LHCN-M2 (cell line): ENCODE results near the gene EIF4G3. TPM values are rescaled to one million over a fixed set of nuclear protein-coding genes. Genes with fewer than 3 reads are reported as not detected.
"Not testable (repeated sequence)": the region's sequence is repeated elsewhere in the genome, so short reads cannot be mapped to it uniquely, and the experiment has no call there.

Experiments
- DNase-seq: peaks from one replicate; pipeline ENCODE4 v3.0.0-alpha.2; 2012; ENCODE audit warnings: low read depth
- total RNA-seq: library from RNA; depleted of rRNA; stranded (reverse); fragments of >200 nt; gene quantifications from 2 replicates; pipeline ENCODE4 v1.2.3, GENCODE V29; 2014

The EIF4G3 gene
- total RNA-seq, 1 experiment from 2014 or later = 45.8 TPM

DNA sequence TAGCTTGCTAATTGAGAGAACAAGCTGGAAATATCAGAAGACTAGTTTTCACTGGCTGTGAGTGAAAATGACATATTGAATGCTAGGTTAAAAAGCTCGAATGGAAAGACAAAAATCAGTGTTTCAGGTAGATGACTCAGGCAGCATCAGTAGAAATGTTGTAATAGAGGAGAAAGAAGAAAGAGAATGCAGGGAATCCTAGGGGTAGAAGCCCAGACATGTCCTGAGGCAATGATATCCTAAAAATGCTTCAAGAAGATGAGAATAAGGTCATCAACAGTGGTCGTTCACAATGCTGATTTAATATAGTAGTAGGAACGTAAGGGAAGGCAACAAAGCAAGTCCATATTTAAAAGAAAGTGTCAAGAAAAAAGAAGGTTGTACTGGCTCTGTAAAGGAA lies 292.9 kb downstream of the EIF4G3 start:
- DNase-seq = no peak

GRCh38 chr1:20882837-20883236 lies 293.9 kb downstream of the EIF4G3 start:
- DNase-seq = no peak

- no peak for DNase-seq
These were observed 297.9 kb downstream of the EIF4G3 start for GRCh38 chr1:20878799-20879198.

- DNase-seq = no peak
These were observed 301.3 kb downstream of the EIF4G3 start for GRCh38 chr1:20875198-20875973.

DNA sequence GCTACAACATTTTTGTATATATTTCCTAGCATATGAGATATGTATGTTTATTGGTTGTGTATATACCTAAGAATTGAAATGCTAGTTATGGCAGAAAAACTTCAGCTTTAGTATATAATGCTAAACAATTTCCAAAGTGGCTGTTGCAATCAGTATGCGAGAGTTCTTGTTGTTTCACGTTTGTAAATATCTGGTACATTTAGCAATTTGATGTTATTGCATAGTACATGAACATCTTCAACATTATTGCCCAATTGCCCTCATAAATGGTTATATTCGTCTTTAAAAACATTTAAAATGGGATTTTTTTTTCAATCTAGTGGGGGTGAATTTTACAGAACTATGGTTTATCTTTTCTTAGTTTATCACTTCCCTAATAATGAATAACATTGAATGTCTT lies 303.4 kb downstream of the EIF4G3 start:
- no peak for DNase-seq

- no peak for DNase-seq
These were observed 305.3 kb downstream of the EIF4G3 start for GRCh38 chr1:20871419-20871818.

GRCh38 chr1:20870718-20871117 lies 306.0 kb downstream of the EIF4G3 start:
- no peak for DNase-seq

DNA sequence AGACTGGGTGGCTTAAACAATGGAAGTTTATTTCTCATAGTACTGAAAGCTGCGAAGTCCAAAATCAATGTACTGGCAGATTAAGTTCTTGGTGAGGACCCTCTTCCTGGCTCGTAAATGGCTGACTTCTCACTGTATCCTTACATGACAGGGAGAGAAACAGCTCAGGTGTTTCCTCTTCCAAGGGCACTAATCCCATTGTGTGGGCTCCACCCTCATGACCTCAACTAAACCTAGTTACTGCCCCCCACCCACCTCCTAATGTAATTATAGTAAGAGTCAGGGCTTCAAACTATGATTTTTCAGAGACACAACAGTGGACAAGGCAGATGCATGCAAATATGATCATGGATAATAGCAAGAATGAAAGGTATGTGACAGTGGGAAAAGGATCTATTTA lies 308.4 kb downstream of the EIF4G3 start:
- no peak for DNase-seq

GRCh38 chr1:20867847-20868246 lies 308.9 kb downstream of the EIF4G3 start:
- DNase-seq = peak; percentile 57

DNA sequence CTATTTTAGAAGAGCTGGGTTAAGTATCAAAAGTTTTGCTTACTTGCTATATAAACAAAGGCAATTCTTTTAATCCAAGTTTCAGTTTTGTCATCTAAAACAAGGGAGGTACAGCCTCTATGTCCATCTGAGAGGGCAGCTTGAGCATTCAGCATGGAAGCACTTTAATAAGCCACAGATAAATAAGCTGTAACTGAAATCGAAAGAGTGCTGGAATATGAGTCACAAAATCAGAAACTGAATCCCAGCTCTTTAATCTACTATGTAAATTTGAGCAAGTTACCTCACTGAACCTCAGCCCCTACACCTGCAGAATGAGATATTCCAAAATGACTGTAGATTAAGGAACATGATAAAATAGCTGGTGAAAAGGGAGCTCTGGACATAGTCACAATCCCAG lies 309.6 kb downstream of the EIF4G3 start:
- no peak for DNase-seq

DNA sequence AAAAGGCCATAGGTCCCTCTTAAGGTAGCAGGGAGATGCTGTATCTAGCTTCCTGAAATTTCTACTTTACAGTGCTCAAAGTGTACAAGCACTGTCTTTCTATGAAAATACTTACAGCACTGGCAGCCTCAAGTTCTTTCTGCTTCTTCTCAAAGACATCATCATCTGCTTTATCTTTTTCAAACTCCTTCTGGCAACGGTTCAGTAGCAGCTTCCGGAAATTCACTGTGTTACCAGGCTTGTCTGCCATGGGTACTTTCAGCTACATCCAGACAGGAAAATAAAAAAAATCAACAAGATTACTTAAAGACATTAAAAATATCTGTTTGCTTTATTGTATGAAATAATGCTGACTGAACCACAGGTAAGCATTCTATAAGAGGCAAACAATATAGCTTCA lies 311.7 kb downstream of the EIF4G3 start:
- no peak for DNase-seq

DNA sequence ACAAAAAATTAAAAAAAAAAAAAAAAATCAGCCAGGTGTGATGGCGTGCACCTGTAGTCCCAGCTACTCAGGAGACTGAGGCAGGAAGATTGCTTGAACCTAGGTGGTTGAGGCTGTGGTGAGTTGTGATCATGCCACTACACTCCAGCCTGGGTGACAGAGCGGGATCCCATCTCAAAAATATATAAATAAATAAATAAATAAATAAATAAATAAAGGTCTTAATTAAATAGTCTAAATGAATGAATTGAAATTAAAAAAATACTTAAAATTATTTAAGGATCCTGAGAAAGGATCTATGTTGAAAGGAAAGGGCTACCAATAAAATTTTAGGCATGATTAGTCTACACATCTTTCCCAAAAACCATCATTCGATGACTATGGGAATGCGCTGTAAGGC lies 322.2 kb downstream of the EIF4G3 start:
- DNase-seq = no peak

DNA sequence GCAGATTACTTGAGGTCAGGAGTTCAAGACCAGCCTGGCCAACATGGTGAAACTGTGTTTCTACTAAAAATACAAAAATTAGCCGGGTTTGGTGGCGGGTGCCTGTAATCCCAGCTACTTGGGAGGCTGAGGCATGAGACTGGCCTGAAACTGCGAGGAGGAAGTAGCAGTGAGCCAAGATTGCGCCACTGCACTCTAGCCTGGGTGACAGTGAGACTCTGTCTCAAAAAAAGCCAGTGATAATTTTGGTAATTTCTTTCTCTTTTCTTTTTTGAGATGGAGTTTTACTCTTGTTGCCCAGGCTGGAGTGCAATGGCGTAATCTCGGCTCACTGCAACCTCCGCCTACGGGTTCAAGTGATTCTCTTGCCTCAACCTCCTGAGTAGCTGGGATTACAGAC lies 324.9 kb downstream of the EIF4G3 start:
- not testable (repeated sequence) for DNase-seq

- no peak for DNase-seq
These were observed 326.7 kb downstream of the EIF4G3 start for GRCh38 chr1:20850021-20850420.

- DNase-seq = no peak
These were observed 327.6 kb downstream of the EIF4G3 start for GRCh38 chr1:20849100-20849499.

DNA sequence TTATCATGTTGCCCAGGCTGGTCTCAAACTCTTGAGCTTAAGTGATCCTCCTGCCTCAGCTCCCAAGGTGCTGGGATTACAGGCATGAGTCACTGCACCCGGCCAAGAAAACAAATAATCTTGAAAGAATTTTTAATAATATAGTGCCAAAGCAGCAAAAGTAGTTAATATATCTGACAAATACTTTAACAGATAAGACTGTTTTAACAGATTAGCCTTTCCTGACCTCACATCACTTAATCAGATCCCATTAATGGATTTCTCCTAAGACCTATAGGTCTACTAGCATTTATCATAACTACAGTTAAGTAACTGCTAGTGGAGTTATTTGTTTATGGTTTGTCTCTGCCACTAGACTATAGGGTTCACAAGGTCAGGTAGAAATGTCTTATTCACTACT lies 328.5 kb downstream of the EIF4G3 start:
- peak; percentile 15 for DNase-seq

- no peak for DNase-seq
These were observed 329.1 kb downstream of the EIF4G3 start for GRCh38 chr1:20847611-20848080.

GRCh38 chr1:20846461-20847374 lies 330.0 kb downstream of the EIF4G3 start:
- DNase-seq = no peak

- no peak for DNase-seq
These were observed 336.0 kb downstream of the EIF4G3 start for GRCh38 chr1:20840731-20841130.

DNA sequence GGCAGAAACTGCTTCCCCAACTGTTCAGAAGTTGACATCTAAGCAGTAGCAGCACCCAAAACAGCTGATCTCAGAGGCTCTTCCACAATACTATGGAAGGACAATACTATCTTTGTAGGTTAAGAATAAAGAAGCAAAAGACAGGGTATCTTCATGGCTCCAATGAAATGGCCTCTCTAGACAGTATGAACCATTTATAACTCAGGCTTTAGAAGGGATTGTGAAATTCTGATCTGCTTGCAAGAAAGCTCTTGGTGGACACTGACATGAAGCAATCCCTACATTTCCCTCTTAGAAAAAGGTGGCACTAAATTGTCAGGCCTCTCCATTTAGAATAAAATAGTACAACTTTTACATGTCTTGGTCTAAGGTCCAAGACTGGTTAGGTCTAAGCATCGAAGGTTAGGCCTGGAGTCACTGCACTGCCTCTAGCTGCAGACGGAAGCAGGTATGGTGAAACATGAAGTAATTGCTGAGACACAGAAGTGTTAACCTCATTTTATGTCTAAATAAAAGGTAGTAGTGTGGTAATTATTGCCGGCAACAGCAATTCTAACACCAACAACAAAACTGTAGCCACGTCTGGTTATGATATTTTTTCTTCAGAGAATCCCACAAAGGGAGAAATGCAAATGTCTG lies 339.0 kb downstream of the EIF4G3 start:
- DNase-seq = no peak

DNA sequence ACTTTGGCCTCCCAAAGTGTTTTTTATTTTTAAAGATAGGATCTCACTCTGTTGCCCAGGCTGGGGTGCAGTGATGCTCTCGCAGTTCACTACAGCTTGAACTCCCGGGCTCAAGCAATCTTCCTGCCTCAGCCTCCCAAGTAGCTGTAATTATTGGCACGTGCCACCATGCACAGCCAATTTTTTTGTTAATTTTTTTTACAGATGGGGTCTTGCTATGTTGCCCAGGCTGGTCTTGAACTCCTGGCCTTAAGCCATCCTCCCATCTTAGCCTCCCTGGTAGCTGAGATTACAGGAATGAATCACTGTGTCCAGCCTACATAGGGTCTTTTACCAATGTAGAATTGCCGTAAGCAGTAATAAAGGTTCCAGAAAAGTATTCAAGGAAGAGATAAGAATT lies 340.5 kb downstream of the EIF4G3 start:
- DNase-seq = no peak

GRCh38 chr1:20834780-20835179 lies 341.9 kb downstream of the EIF4G3 start:
- DNase-seq = peak; percentile 16
